Right cardiac atrium (tissue), 5 donors: ENCODE data around the gene C1QL1. TPM values are rescaled to one million over a fixed set of nuclear protein-coding genes. Genes with fewer than 3 reads are reported as not detected.
"Not testable (repeated sequence)": the region's sequence is repeated elsewhere in the genome, so short reads cannot be mapped to it uniquely, and the experiment has no call there.

Source experiments
- ATAC-seq, 2 donors: fragments of 200-7000 bp; cut with Tn5 transposase; one replicate each; pipeline versions ENCODE4 v1.8.0 to v1.9.1; 2020; ENCODE audit warnings: moderate library complexity in 2 of 2, mild to moderate bottlenecking in 1 of 2
- DNase-seq, 3 donors: peaks; one replicate each; pipeline ENCODE4 v3.0.0-alpha.2; 2020
- H3K27ac ChIP-seq: one replicate; pipeline ENCODE4 v1.5.1; 2013; ENCODE audit warnings: mild to moderate bottlenecking, low read length, control low read depth, moderate library complexity
- H3K27me3 ChIP-seq: one replicate; pipeline ENCODE4 v1.6.1; 2013; ENCODE audit not compliant: control insufficient read depth, insufficient read depth
- H3K4me1 ChIP-seq: one replicate; pipeline ENCODE4 v1.6.1; 2013; ENCODE audit warnings: low read length; ENCODE audit not compliant: control insufficient read depth, insufficient read depth
- H3K4me3 ChIP-seq: one replicate; pipeline ENCODE4 v1.5.1; 2013; ENCODE audit warnings: low read length, control low read depth
- H3K9me3 ChIP-seq: one replicate; pipeline ENCODE4 v1.6.1; 2013; ENCODE audit warnings: low read length; ENCODE audit not compliant: control insufficient read depth
- WGBS: extraction: QIAGEN DNeasy Blood & Tissue Kit; methylation state at CpG from one replicate; pipeline ENCODE4 v1.1.7; 2013; 5-methylcytosine and 5-hydroxymethylcytosine counted together
- intact Hi-C, 4 donors: fragments of 100-400 bp; cut with DNase I; formaldehyde crosslinking; loops; one replicate each; pipeline versions ENCODE4 v1.11.0 to v1.14.0; 2022 to 2023
- polyA plus RNA-seq: library from polyadenylated mRNA; stranded (reverse); fragments of 200-250 nt; gene quantifications from one replicate; pipeline ENCODE4 v1.2.3, GENCODE V29; 2013
- total RNA-seq, 4 donors: library from RNA; stranded (reverse); fragmentation: NEBNext Ultra II Directional; extraction: Animal tissue kit (Norgen Biotek cat#: 25700); gene quantifications; one replicate each; pipeline ENCODE4 v1.2.1, GENCODE V29; 2021
- donor health status: healthy with polysubstance abuse.
- donor health status: DM: no; HTN: yes; CAD: no.
- donor health status: DM: no; HTN: no; CAD: no.
- donor health status: DM: no; HTN: yes; CAD: no; lungs with severe emphysema.
- donor health status: DM: yes; HTN: yes; CAD: no.

C1QL1 gene
- total and polyA plus RNA-seq, 5 donors: 0.81 to 2.0 (median 1.6) TPM

DNA sequence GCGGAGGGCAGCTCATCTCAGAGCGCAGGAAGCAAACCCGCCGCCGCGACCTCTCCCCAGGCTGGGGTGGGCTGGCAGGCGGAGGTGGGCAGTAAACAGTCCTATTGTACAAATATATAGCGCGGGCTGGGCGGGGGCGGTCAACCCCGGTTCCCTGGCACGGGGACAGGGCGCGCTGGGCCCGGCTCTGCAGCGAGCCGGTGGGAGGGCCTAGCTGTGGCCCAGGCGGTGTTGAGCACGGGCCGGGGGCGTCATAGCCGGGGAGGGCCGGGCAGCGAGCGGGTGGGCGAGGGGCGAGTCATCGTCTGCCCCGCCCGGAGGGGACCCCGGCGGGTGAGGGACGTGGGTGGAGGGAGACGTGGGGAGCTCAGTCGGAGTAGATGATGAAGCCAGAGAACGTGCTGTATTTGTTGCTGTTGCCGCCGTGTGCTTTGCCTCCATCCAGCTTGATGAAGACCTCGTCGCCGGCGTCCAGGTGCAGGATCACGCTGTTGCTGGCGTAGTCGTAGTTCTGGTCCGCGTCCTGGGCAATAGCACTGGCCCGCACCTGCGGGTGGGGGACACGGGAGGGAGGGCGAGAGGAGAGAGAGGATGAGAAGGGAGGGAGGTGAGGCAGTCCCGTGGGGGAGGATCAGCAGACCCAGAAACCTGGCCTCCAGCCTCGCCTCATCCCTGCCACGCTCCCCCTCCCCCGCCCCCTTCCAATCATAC is 8.1 kb downstream of the C1QL1 start:
- no peaks in the 10 kb centered on the region for H3K4me1 ChIP-seq
- H3K27ac ChIP-seq: no peak overlapping the region
- no peaks in the 10 kb centered on the region for H3K9me3 ChIP-seq
- WGBS: 18% methylated on average over 56 of the region's 56 CpGs
- intact Hi-C loops: no loop called here
- no peaks in the 10 kb centered on the region for H3K27me3 ChIP-seq
- ATAC-seq (peak; percentile 18 to 30), DNase-seq (peak in 1 of 3 donors; percentile 53)
- H3K4me3 ChIP-seq: no peak overlapping the region

DNA sequence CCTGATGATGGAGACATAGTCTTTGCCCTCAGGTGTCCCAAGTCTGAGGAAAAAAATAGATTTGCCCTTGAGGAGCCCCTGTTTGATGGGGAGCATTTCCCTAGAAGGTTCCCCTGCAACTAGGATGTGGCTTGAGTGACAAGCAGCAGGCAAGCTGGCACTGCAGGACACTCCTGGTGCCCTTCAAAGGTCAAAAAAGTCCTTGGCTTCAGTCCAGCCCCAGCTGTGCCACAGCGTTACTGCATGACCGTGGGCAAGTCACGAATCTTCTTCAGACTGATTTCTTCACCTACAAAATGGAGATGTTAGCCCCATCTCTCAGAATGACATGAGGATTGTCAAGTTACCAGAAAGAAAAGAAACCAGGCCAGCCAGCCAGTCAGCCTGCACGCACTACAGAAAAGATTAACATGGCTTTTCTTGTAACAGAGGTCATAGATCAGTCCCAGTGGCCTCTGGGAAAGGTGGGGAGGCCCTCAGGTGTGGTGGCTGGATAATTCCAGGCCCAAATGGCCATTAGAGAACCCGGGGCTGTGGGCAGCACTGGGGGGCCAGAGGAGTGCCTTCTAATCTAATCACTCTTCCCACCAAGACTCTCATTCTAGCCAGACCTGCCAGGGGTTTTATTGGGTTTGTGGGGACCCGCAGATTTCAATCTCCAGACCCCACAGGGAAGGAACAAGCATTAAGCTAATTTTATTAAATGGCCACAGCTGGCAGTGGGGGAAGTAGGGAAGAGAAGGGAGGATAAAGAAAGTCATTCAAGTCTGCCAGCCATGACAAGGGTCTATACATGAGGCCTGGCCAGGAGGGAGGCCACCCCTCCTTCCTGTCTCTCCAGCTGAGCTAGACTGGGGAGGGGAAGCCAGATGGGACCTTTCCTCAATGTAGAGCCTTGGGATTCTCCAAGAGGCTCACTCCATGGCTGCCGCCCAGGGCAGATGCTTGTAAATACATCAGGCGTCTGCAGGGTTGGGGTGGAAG is 10.8 kb downstream of the C1QL1 start:
- no peaks in the 10 kb centered on the region for H3K9me3 ChIP-seq
- H3K4me1 ChIP-seq: no peaks in the 10 kb centered on the region
- H3K4me3 ChIP-seq: no peak overlapping the region
- H3K27ac ChIP-seq: no peak overlapping the region
- DNase-seq (no peak), ATAC-seq (no peak)
- H3K27me3 ChIP-seq: no peaks in the 10 kb centered on the region
- WGBS: 78% methylated on average over 8 of the region's 8 CpGs
- intact Hi-C loops: no loop called here

DNA sequence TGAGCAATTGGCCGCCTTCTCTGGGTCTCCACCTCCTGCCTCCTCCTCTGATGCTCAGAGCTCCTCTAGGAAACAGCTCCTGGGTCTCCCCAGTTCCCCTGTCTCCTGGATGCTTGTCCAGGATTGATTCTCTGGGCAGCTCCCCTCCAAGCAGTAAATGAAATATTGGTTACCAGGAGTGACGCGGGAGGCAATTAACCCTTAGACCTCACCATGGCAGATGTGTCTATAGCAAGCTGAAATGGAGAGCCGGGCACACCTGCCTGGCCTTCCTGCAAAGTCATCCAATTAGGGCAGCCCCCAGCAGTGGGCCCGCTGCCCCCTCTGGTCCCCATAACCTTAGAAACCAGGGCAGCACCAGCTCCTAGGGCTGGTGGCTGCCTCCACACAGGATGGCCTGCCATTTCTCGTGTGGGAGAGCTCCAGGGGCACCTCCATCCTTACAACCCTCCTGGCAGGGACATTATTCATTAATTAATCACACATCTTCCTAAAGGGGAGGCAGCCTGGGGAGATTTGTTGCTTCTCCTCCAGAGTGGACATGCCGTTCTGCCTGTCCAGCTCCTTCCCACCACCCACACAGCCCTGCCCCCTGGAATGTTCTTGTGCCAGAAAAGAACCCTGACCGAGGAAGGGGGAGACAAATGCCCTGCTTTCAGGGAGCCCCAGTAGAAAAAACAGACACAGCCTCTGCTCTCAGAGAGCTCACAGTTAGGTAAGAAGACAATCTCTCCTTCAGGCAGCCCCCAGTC is 12.3 kb downstream of the C1QL1 start:
- no peaks in the 10 kb centered on the region for H3K27me3 ChIP-seq
- WGBS: 78% methylated on average over 8 of the region's 8 CpGs
- ATAC-seq (no peak), DNase-seq (no peak)
- no peaks in the 10 kb centered on the region for H3K9me3 ChIP-seq
- no peak overlapping the region for H3K4me3 ChIP-seq
- intact Hi-C loops: no loop called here
- no peak overlapping the region for H3K27ac ChIP-seq
- no peaks in the 10 kb centered on the region for H3K4me1 ChIP-seq

DNA sequence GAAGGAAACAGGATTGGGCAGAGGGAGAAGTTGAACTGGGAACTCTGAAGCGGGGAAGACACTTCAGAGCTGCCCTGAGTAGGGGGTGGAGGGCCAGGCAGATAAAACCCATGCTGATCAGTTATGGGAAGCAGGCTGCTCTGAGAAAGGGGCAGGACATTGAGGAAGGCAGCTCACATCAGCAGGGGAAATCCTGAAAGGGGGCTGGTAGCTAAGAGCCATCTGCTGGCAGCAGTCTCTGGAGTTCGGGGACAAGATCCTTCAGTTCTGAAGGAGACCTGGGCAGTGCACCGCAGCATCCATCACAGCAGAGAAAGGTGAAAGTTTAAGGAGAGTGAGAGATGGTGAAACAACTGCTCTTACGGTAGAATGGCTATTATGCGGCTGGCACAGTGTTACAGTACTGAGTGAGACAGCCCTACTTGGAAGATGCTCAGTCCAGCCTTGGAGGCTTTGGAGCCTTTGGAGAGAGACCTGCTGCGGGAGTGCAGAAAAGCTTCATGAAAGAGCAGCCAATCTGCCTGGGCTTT is 15.1 kb downstream of the C1QL1 start:
- no peak overlapping the region for H3K27ac ChIP-seq
- intact Hi-C loops: no loop called here
- no peak for ATAC-seq
- no peaks in the 10 kb centered on the region for H3K4me1 ChIP-seq
- no peaks in the 10 kb centered on the region for H3K27me3 ChIP-seq
- DNase-seq: no peak
- H3K4me3 ChIP-seq: no peak overlapping the region
- 69% methylated on average over 6 of the region's 6 CpGs for WGBS
- H3K9me3 ChIP-seq: no peaks in the 10 kb centered on the region

DNA sequence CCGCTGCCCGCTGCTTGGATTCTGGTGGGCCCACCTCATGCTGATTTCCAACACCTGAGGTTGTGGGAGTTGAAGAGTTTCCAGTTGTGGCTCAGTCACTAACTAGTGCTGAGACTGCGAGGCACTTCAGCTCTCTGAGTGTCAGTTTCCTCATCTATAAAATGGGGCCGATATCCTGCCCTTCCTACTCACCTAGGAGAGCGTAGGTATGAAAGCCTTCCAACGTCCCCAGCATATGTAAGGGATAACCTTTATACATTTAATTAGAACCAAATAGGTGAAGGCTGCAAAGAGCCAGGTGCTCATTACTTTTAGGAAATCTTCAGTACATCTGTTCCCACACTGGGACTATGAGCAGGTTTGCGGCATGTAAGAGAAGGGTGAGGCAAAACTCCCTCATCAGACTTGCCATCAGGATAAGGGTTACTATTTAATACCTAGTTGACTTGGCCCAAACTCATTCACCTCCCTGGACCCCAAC is 19.7 kb downstream of the C1QL1 start:
- H3K27ac ChIP-seq: no peak overlapping the region
- intact Hi-C loops: no loop called here
- ATAC-seq (no peak), DNase-seq (no peak)
- 63% methylated on average over 7 of the region's 7 CpGs for WGBS
- H3K4me3 ChIP-seq: peak overlapping the region; percentile 40
- H3K27me3 ChIP-seq: no peaks in the 10 kb centered on the region
- H3K4me1 ChIP-seq: no peaks in the 10 kb centered on the region
- no peaks in the 10 kb centered on the region for H3K9me3 ChIP-seq

DNA sequence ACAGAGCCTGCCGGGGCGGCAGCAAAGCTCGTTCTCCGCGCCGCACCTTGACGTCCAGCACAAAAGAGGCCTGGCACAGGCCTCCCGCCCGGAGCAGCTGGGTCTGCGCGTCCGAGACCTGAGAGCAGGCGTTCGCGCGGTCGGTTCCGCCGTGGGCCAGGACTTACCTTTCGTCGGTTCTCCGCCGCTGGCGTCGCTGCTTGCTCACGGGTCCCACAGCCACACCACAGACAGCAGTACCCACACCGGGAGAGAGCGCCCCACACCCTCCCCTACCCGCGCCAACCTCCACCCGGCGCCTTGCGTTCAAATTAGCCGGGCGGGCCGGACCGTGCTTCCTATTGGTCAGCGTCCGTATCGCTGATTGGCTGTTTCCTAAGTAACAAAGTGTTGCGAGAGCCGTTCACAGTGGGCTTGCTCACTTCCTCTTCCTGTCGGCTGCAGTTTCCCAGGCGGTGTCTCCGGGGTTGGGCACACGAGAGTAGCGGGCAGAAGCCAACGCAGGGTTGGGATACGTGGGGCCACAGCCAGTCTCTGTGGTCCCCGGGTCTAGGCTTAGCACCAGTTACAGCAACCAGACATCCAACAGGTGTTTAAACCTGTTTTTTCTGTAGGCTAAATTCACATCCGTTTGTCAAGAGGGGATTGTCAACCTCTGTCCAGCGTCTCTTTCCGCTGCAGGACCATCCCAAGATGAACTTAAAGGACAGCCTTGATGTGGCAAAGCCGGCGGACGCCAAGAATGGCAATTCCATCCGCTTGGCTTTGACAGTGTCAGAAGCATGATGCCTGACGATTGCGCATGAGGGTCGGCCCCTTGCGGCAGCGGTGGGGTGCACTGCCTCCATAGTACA is 20.4 kb downstream of the C1QL1 start, which contains the start of gene KIF18B:
KIF18B (minus strand) TSS at position 313 of the 854 bp plus-strand sequence. CDS start 11,429 bp downstream, outside the sequence.
- Histone ChIP-seq H3K27me3 (no peaks in the 10 kb centered on the region), H3K27ac (peak within 1 kb of the TSS; percentile 1), H3K4me1 (no peaks in the 10 kb centered on the region), H3K4me3 (peak within 1 kb of the TSS; percentile 40), H3K9me3 (no peaks in the 10 kb centered on the region)
- DNase-seq (peak; percentile 88 to 95 (median 93)), ATAC-seq (peak; percentile 98 to 100)
- 2% methylated on average over 62 of the region's 62 CpGs for WGBS
- intact Hi-C loops: no loop called here

DNA sequence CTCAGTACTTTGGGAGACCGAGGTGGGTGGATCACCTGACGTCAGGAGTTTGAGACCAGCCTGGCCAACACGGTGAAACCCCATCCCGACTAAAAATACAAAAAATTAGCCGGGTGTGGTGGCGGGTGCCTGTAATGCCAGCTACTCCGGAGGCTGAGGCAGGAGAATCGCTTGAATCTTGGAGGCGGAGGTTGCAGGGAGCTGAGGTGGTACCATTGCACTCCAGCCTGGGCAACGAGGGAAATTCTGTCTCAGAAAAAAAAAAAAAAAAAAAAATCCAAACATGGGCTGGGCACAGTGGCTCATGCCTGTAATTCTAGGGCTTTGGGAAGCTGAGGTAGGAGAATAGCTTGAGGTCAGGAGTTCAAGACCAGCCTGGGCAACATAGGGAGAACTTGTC is 22.5 kb downstream of the C1QL1 start:
- H3K4me3 ChIP-seq, ATAC-seq: not testable (repeated sequence)

DNA sequence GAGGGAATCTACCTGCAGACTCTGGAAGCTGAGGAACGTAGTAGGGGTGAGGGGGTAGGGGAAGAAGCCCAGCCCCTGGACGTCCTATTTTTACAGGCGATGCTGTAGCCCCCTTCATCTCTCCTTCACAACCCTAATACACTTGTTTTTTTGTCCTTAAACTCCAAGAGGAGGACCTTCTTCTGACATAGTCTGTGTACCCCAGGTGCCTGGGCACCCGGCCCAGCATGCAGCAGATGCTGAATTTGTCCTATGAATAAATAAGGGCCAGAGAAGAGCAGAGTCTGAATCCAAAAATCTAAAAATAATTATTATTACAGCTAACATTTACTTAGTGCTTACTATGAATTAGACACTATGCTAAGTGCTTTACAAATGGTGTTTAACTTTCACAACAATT is 25.6 kb downstream of the C1QL1 start:
- no peak overlapping the region for H3K4me3 ChIP-seq
- H3K4me1 ChIP-seq: no peaks in the 10 kb centered on the region
- no peak overlapping the region for H3K27ac ChIP-seq
- DNase-seq: no peak
- no peak for ATAC-seq
- 82% methylated on average over 4 of the region's 4 CpGs for WGBS
- no peaks in the 10 kb centered on the region for H3K27me3 ChIP-seq
- no peaks in the 10 kb centered on the region for H3K9me3 ChIP-seq
- intact Hi-C loops: no loop called here

More for the DNA sequence above, 22.5 kb downstream of the C1QL1 start:
- H3K27ac ChIP-seq, H3K9me3 ChIP-seq, intact Hi-C loops, H3K27me3 ChIP-seq, DNase-seq, H3K4me1 ChIP-seq: not testable (repeated sequence)
- WGBS: 96% methylated on average over 9 of the region's 10 CpGs

DNA sequence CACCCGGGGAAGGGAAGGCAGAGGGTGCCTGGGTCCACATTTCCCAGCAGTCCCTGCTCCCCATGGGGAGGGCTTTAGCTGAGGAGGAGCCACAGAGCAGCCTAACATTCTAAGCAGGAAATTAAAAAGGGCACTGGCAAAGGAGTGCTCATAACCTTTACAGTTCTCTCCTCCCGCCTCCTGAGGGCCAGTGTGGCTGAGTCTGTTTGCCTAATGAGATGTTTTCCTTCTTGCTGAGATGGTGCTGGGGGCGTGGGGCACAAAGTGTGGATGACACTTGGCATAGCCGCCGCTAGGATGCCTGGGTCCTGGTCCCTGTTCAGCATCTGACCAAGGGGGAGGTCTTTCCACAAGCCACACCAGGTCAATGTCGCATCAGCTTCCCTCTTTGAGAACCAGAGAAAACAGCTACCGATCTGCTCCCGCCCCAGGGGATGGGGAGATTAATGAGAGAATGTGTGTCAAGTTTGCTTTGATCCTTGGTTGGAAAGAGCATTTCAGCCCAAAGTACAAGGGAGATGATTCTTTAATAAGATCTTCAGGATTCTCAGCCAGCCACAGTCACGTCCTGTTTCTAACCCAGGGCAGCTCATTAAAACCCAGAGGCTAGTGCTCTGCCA is 26.3 kb downstream of the C1QL1 start:
- Histone ChIP-seq H3K4me1 (no peaks in the 10 kb centered on the region), H3K27ac (no peak overlapping the region), H3K9me3 (no peaks in the 10 kb centered on the region), H3K4me3 (no peak overlapping the region), H3K27me3 (no peaks in the 10 kb centered on the region)
- no peak for ATAC-seq
- no peak for DNase-seq
- WGBS: 84% methylated on average over 9 of the region's 9 CpGs
- intact Hi-C loops: no loop called here
